ENCODE results near the gene CTDSP2. TPM values are rescaled to one million over a fixed set of nuclear protein-coding genes. Genes with fewer than 3 reads are reported as not detected.

CTDSP2 gene
- total RNA-seq, 1 donor from 2014 or later = 171 TPM

DNA sequence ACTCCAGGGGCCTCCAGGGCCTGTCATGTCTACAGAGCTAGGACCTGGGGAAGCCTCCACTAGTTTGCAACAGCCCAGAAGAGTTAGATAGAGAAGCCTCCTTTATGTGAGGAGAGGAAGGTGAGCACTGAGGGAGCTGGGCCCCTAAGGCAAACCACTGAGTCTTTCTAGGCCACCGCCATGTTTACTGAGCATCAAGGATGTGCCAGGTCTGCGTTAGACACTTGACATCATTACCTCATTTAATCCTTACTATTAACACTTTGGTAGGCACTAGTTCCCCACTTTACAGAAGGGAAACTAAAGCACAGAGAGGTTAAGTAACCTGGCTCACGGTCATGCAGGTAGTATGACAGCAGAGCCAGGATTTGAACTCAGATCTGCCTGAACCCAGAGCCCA lies 12.9 kb downstream of the CTDSP2 start:
- Mint-ChIP-seq H3K36me3 (ENCODE audit: unreplicated experiment) (peaks cover under 1% of the 10 kb centered on the region), H3K4me3 (ENCODE audit: unreplicated experiment) (no peak overlapping the region)
- TF ChIP-seq, protein P1, sequence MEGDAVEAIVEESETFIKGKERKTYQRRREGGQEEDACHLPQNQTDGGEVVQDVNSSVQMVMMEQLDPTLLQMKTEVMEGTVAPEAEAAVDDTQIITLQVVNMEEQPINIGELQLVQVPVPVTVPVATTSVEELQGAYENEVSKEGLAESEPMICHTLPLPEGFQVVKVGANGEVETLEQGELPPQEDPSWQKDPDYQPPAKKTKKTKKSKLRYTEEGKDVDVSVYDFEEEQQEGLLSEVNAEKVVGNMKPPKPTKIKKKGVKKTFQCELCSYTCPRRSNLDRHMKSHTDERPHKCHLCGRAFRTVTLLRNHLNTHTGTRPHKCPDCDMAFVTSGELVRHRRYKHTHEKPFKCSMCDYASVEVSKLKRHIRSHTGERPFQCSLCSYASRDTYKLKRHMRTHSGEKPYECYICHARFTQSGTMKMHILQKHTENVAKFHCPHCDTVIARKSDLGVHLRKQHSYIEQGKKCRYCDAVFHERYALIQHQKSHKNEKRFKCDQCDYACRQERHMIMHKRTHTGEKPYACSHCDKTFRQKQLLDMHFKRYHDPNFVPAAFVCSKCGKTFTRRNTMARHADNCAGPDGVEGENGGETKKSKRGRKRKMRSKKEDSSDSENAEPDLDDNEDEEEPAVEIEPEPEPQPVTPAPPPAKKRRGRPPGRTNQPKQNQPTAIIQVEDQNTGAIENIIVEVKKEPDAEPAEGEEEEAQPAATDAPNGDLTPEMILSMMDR (IDR thresholded peaks at IDR 0.05) = no peak

DNA sequence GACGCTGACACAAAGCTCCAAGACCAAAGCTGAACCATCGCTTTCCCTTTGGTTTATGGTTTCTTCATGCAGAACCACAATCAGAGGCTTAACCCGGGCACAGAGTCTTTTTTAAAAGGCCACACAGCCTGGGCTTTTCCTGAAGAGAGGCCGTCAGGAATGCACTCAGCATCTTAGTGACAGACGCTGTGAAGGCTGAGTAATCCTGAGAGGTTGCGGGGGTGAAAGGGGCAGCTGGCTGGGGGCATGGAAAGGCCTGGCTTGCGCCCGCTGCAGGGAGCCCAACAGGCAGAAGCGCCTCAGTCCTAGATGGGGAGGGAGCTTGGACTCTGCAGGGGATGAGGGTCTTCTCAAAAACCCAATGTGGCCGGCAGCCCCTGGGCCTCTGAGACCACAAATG lies 13.6 kb downstream of the CTDSP2 start:
- TF ChIP-seq, protein P1 (IDR thresholded peaks at IDR 0.05) = no peak
- no peak for DNase-seq (ENCODE audit: extremely low spot score, unreplicated experiment)
- H3K27me3 Mint-ChIP-seq (ENCODE audit: unreplicated experiment) = no peaks in the 10 kb centered on the region
- peak overlapping the region; percentile 14 for H3K4me3 Mint-ChIP-seq (ENCODE audit: unreplicated experiment)
- H3K27ac Mint-ChIP-seq (ENCODE audit: unreplicated experiment) = peak overlapping the region; percentile 65
- H3K36me3 Mint-ChIP-seq (ENCODE audit: unreplicated experiment) = peaks cover 4% of the 10 kb centered on the region
- peaks cover 75% of the 10 kb centered on the region for H3K4me1 Mint-ChIP-seq (ENCODE audit: unreplicated experiment)
- no peaks in the 10 kb centered on the region for H3K9me3 Mint-ChIP-seq (ENCODE audit: unreplicated experiment)

More for the DNA sequence above, 12.9 kb downstream of the CTDSP2 start:
- Mint-ChIP-seq H3K27ac (ENCODE audit: unreplicated experiment) (peak overlapping the region; percentile 65), H3K4me1 (ENCODE audit: unreplicated experiment) (peaks cover 82% of the 10 kb centered on the region), H3K27me3 (ENCODE audit: unreplicated experiment) (no peaks in the 10 kb centered on the region), H3K9me3 (ENCODE audit: unreplicated experiment) (no peaks in the 10 kb centered on the region)
- DNase-seq (ENCODE audit: extremely low spot score, unreplicated experiment) = no peak

DNA sequence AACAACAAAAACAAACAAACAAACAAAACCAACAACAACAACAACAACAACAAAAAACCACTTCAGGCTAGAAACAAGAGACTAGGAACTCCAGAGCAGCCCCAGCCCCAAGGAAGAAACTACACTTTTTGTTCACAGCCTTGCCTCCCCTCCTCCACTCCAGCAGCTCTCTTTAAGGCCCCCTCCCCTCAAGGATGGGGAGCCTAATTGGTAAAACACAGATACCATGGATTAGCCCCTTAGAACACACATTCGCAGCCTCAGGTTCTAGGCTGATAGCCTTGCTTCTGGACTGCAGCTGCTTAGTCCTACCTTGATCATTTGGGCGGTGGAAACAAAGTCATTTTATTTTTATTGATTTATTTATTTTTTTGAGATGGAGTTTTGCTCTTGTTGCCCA lies 16.1 kb downstream of the CTDSP2 start:
- peak overlapping the region; percentile 15 for H3K27ac Mint-ChIP-seq (ENCODE audit: unreplicated experiment)
- no peak overlapping the region for H3K4me3 Mint-ChIP-seq (ENCODE audit: unreplicated experiment)
- DNase-seq (ENCODE audit: extremely low spot score, unreplicated experiment) = no peak
- TF ChIP-seq, protein P1 (IDR thresholded peaks at IDR 0.05) = no peak
- H3K9me3 Mint-ChIP-seq (ENCODE audit: unreplicated experiment) = no peaks in the 10 kb centered on the region
- H3K27me3 Mint-ChIP-seq (ENCODE audit: unreplicated experiment) = no peaks in the 10 kb centered on the region
- H3K36me3 Mint-ChIP-seq (ENCODE audit: unreplicated experiment) = peaks cover 20% of the 10 kb centered on the region
- H3K4me1 Mint-ChIP-seq (ENCODE audit: unreplicated experiment) = peaks cover 51% of the 10 kb centered on the region

DNA sequence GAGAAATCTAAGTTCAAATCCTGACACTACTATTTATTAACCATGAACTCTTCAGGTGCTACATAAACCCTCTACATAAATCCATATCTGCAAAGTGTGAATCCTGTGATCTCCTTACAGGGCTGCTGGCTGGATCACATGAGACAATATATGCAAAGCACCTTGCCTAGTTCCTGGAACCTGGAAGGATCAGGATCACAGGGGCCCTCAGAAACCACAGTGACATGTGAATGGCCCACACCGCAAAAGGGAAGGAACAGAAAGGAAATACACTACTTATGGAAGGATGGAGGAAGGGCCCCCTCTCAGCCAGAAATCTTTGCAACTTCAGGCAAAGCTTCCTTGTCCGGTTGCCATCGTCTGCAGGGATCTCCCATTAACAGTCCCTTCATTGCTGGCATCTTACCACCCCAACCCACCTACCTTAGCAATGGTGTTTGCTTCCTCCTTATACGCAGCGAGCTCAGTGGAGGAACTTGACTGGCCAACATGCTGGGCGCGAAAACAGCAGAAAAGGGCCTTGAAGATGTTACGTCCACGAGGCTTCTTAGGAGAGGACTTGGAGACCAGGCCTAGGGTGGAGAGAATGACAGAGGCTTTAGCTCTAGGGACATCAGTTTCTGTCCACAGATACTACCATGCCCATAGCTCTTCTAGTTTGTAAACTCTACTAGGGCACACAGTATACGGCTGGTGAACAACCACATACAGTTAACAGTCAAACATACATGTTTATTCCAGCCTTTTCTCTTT lies 17.3 kb downstream of the CTDSP2 start:
- H3K4me3 Mint-ChIP-seq (ENCODE audit: unreplicated experiment) = no peak overlapping the region
- H3K36me3 Mint-ChIP-seq (ENCODE audit: unreplicated experiment) = peaks cover 32% of the 10 kb centered on the region
- TF ChIP-seq, protein P1 (IDR thresholded peaks at IDR 0.05) = no peak
- DNase-seq (ENCODE audit: extremely low spot score, unreplicated experiment) = no peak
- H3K27me3 Mint-ChIP-seq (ENCODE audit: unreplicated experiment) = no peaks in the 10 kb centered on the region
- no peaks in the 10 kb centered on the region for H3K9me3 Mint-ChIP-seq (ENCODE audit: unreplicated experiment)
- peaks cover 40% of the 10 kb centered on the region for H3K4me1 Mint-ChIP-seq (ENCODE audit: unreplicated experiment)
- no peak overlapping the region for H3K27ac Mint-ChIP-seq (ENCODE audit: unreplicated experiment)

DNA sequence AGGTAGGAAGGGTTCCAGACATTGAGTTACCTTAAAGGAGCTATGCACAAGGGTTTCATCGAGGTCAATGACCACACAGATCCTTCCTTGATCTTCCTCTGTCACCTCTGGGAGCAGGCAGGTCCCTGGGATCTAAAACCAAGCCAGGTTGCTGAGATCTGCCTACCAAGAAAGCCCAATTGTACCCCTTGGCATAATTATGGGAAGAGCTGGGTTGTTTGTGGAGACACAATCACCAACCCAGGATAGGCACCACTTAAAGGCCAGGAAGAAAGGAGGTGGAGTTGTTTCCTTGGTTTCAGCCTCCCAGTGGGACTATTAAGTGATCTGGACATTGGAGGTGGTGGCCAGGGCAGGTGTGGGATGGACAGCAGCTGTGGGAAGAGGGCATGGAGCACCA lies 19.6 kb downstream of the CTDSP2 start:
- Mint-ChIP-seq H3K36me3 (ENCODE audit: unreplicated experiment) (peaks cover 52% of the 10 kb centered on the region), H3K27me3 (ENCODE audit: unreplicated experiment) (no peaks in the 10 kb centered on the region), H3K4me3 (ENCODE audit: unreplicated experiment) (no peak overlapping the region), H3K27ac (ENCODE audit: unreplicated experiment) (no peak overlapping the region), H3K9me3 (ENCODE audit: unreplicated experiment) (no peaks in the 10 kb centered on the region), H3K4me1 (ENCODE audit: unreplicated experiment) (peaks cover 20% of the 10 kb centered on the region)
- no peak for DNase-seq (ENCODE audit: extremely low spot score, unreplicated experiment)
- TF ChIP-seq, protein P1 (IDR thresholded peaks at IDR 0.05) = no peak
